ENCODE measurements around the gene IPPK.

DNA sequence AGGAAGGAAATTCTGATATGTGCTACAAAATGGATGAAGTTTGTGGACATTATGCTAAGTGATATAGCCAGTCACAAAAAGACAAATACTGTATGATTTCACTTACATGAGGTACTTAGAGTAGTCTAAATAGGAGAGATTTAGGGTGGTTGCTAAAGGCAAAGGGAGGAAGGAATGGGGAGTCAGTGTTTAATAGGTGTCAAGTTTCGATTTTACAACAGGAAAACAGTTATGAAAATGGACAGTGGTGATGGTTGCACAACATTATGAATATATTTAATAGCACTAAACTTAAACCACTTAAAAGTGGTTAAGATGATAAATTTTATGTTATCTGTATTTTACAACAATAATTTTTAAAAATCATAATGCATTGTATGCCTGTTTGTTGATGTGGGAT is 93.8 kb downstream of the IPPK start:
- TF ChIP-seq, protein P1, sequence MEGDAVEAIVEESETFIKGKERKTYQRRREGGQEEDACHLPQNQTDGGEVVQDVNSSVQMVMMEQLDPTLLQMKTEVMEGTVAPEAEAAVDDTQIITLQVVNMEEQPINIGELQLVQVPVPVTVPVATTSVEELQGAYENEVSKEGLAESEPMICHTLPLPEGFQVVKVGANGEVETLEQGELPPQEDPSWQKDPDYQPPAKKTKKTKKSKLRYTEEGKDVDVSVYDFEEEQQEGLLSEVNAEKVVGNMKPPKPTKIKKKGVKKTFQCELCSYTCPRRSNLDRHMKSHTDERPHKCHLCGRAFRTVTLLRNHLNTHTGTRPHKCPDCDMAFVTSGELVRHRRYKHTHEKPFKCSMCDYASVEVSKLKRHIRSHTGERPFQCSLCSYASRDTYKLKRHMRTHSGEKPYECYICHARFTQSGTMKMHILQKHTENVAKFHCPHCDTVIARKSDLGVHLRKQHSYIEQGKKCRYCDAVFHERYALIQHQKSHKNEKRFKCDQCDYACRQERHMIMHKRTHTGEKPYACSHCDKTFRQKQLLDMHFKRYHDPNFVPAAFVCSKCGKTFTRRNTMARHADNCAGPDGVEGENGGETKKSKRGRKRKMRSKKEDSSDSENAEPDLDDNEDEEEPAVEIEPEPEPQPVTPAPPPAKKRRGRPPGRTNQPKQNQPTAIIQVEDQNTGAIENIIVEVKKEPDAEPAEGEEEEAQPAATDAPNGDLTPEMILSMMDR (IDR thresholded peaks at IDR 0.05) = no peak
- no peak for TF ChIP-seq POLR2A (IDR thresholded peaks at IDR 0.05)
